GM18867 (cell line): ENCODE results near the gene NOP9.
"Not testable (repeated sequence)": the region's sequence is repeated elsewhere in the genome, so short reads cannot be mapped to it uniquely, and the experiment has no call there.

ENCODE experiments used
- ATAC-seq: cut with Tn5 transposase; IDR thresholded peaks from one replicate; pipeline ENCODE4 v1.9.1; 2021; ENCODE audit warnings: mild to moderate bottlenecking, moderate library complexity; ENCODE audit not compliant: unreplicated experiment

NOP9 gene

GRCh38 chr14:24343795-24344660 is 44.4 kb downstream of the NOP9 start:
- no peak for ATAC-seq

GRCh38 chr14:24347134-24347533 is 47.5 kb downstream of the NOP9 start:
- no peak for ATAC-seq

- no peak for ATAC-seq
Observed at GRCh38 chr14:24348186-24348585, 48.5 kb downstream of the NOP9 start.

- no peak for ATAC-seq
Observed at GRCh38 chr14:24349742-24350141, 50.1 kb downstream of the NOP9 start.

- no peak for ATAC-seq
Observed at GRCh38 chr14:24351517-24351916, 51.9 kb downstream of the NOP9 start.

- ATAC-seq, result no peak
Observed at GRCh38 chr14:24353559-24354481, 54.2 kb downstream of the NOP9 start.

GRCh38 chr14:24354482-24354825 is 54.8 kb downstream of the NOP9 start:
- not testable (repeated sequence) for ATAC-seq

GRCh38 chr14:24355009-24355408 is 55.4 kb downstream of the NOP9 start:
- ATAC-seq, result no peak

- ATAC-seq, result no peak
Observed at GRCh38 chr14:24356208-24356607, 56.6 kb downstream of the NOP9 start.
